Measurements from ENCODE around the gene SLC7A10.
"Not testable (repeated sequence)": the region's sequence is repeated elsewhere in the genome, so short reads cannot be mapped to it uniquely, and the experiment has no call there.

The SLC7A10 gene

DNA sequence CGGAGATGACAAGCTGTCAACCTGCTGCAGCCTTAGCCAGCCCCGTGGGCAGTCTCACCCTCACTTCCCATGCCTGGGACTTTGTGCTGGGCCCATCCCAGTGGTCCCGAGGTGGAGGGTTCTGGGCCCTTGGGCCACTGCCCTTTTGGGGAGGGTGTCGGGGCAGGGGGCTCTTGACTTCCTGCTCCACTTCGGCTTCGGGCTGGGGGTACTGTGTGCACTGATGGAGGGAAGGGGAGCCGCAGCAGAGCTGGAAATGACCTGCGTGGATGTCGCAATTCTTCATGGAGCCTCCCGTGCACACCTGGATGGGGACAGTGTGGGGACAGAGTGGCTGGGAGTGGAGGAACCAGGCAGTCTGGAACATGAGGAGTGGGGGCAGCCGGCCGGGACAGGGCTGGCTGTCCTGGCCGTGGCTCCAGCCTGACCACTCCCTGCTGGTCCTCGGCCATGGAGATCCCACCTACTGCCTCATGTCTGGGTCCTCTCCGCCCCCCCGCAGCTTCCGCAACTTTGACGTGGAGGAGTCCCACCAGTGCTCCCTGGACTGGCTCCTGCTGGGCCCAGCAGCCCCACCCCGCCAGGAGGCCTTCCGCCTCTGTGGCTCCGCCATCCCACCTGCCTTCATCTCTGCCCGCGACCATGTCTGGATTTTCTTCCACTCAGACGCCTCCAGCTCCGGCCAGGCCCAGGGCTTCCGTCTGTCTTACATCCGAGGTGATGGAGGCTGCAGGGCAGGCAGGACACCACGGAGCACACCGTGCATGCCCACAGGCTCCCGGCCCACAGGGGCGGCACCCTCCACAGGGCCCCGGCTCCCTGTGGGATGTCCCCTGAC, 21.3 kb downstream of the SLC7A10 start:
- no peak overlapping the region for H3K4me3 ChIP-seq (ENCODE audit: low read depth, low read length)

GRCh38 chr19:33203529-33203928, 22.1 kb downstream of the SLC7A10 start:
- H3K4me3 ChIP-seq (ENCODE audit: low read depth, low read length): no peak overlapping the region

- H3K4me3 ChIP-seq (ENCODE audit: low read depth, low read length): no peak overlapping the region
Observed at GRCh38 chr19:33202546-33203507, 22.8 kb downstream of the SLC7A10 start.

GRCh38 chr19:33201886-33202545, 23.6 kb downstream of the SLC7A10 start:
- H3K4me3 ChIP-seq (ENCODE audit: low read depth, low read length): no peak overlapping the region

GRCh38 chr19:33201473-33201872, 24.2 kb downstream of the SLC7A10 start:
- H3K4me3 ChIP-seq (ENCODE audit: low read depth, low read length): no peak overlapping the region

- no peak overlapping the region for H3K4me3 ChIP-seq (ENCODE audit: low read depth, low read length)
Observed at GRCh38 chr19:33199441-33200265, 26.0 kb downstream of the SLC7A10 start.

DNA sequence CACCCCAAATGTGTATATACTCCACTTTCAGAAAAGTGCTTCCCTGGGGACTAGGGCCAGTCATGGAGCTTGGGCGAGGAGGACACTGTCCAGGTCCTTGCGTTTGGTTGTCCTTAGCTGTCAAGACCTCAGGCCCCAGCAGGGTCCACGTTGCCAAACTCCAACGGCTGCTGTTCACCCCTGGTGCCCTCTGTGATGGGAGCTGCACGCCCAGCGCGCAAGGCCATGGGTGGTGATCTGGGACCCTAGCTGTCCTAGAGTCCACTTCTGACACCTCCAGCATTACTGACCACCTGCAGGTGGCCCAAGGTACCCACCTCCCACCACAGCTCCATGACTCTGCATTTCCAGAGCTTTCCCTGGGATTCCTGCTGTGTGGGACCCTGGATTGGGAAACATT, 27.5 kb downstream of the SLC7A10 start:
- H3K4me3 ChIP-seq (ENCODE audit: low read depth, low read length): no peak overlapping the region

- no peak overlapping the region for H3K4me3 ChIP-seq (ENCODE audit: low read depth, low read length)
Observed at GRCh38 chr19:33197591-33198000, 28.1 kb downstream of the SLC7A10 start.

- no peak overlapping the region for H3K4me3 ChIP-seq (ENCODE audit: low read depth, low read length)
Observed at GRCh38 chr19:33196446-33197193, 29.0 kb downstream of the SLC7A10 start.

GRCh38 chr19:33195645-33196347, 29.9 kb downstream of the SLC7A10 start:
- H3K4me3 ChIP-seq (ENCODE audit: low read depth, low read length): peak overlapping the region; percentile 47

- H3K4me3 ChIP-seq (ENCODE audit: low read depth, low read length): peak overlapping the region; percentile 47
Observed at GRCh38 chr19:33194886-33195644, 30.6 kb downstream of the SLC7A10 start.

DNA sequence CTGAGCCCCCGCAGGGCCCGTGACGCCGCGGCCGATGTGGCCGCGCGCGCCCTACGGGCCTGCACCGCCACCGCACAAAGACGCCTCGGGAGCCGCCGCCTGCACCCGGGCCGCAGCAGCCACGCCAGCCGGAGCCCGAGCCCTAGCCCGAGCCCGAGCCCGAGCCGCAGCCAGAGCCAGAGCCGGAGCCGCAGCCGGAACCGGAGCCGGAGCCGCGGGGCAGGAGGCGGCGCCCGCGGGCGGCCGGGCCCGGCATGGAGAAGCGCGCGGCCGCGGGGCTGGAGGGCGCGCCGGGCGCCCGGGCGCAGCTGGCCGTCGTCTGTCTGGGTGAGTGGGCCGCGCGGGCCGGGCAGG, 31.1 kb downstream of the SLC7A10 start:
- H3K4me3 ChIP-seq (ENCODE audit: low read depth, low read length): peak overlapping the region; percentile 47

DNA sequence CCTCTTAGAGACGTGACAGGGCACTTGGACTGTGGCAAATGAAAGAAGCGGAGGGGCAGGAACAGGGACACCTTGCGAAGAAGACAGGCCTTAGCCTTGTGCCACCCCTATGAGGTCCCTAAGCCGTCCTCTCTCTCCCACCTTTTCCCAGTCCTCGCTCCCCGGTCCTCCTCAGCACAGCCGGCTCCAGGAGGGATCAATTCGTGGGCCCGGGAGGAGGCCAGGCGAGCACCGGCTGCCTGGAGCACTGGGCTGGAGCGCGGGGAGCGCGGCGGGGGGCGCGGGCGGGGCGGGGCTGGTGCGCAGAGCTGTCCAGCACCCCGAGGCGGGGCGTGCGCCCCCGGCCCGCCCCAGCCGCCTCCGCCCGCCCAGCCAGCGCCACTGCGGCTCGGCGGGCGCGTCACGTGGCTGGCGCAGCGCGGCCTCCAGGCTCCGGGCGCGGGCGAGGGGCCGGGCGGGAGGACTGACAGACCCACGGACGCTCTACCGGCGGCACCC, 31.7 kb downstream of the SLC7A10 start, which contains the start of gene LRP3:
Gene LRP3 (plus strand): TSS at position 466 of the 498 bp plus-strand sequence. CDS start 456 bp downstream, outside the sequence.
- peak within 1 kb of the TSS; percentile 47 for H3K4me3 ChIP-seq (ENCODE audit: low read depth, low read length)

- no peak overlapping the region for H3K4me3 ChIP-seq (ENCODE audit: low read depth, low read length)
Observed at GRCh38 chr19:33193269-33193864, 32.3 kb downstream of the SLC7A10 start.

DNA sequence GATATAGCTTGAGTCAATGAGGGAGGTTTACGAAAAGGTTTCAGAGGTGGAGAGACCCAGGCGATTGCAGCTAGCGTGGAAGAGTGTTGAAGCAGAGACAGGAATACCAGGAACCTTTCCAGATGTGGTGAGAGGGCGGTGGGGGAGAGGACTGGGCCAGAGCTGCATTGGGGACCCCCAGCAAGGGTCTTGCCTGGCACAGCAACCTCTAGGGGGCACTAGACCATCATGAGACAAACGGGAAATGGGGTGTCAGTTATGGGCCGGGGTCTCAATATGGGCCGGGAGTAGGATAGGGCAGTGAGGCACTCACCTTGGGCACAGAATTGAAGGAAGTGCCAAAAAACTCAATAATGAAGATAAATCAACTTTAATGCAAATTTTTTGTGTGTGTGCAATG, 33.6 kb downstream of the SLC7A10 start:
- H3K4me3 ChIP-seq (ENCODE audit: low read depth, low read length): no peak overlapping the region

DNA sequence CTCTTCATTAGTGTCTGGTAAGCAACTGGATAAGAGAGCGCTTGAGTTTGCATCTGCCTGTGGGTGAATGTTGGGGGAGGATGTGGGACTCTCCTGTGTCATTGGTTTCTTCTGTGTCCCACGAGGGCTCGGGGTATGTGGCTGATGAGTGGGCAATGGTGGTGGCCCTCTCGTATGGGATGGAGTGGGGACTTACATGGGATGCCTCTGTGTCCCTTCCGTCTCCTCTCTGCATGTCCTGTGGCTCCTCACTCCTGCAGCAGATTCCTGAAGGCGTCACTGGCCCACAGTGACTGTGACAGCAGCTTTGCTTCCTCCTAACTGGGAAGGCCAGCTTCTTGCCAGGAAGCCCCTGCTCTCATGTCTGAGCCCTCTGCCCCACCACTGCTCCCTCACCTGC, 34.1 kb downstream of the SLC7A10 start:
- H3K4me3 ChIP-seq (ENCODE audit: low read depth, low read length): no peak overlapping the region

DNA sequence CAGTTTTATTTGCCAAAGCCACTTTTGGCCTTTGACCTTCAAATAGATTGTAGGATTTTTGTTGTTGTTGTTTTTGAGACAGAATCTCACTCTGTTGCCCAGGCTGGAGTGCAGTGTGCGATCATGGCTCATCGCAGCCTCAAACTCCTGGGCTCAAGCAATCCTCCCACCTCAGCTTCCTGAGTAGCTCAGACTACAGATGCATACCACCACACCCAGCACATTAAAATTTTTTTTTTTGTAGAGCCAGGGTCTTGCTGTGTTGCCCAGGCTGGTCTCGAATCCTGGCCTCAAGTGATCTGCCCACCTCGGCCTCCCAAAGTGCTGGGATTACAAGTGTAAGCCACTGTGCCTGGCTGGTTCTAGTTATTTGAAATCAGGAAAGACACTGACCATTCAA, 34.6 kb downstream of the SLC7A10 start:
- H3K4me3 ChIP-seq (ENCODE audit: low read depth, low read length): not testable (repeated sequence)

DNA sequence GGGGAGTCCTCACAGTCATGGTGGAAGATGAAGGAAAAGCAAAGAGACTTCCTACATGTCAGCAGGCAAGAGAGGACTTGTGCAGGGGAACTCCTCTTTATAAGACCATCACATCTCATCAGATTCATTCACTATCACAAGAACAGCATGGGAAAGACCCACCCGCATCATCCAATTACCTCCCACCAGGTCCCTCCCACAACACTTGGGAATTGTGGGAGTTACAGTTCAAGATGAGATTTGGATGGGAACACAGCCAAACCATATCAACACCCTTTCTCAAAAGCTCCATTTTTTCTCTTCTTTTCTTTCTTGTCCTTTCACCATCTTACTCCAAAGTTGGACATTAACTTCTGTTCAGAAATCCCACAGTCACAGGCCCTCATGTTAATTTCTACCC, 36.2 kb downstream of the SLC7A10 start:
- no peak overlapping the region for H3K4me3 ChIP-seq (ENCODE audit: low read depth, low read length)
